ENCODE results near the gene PLCB3.

DNA sequence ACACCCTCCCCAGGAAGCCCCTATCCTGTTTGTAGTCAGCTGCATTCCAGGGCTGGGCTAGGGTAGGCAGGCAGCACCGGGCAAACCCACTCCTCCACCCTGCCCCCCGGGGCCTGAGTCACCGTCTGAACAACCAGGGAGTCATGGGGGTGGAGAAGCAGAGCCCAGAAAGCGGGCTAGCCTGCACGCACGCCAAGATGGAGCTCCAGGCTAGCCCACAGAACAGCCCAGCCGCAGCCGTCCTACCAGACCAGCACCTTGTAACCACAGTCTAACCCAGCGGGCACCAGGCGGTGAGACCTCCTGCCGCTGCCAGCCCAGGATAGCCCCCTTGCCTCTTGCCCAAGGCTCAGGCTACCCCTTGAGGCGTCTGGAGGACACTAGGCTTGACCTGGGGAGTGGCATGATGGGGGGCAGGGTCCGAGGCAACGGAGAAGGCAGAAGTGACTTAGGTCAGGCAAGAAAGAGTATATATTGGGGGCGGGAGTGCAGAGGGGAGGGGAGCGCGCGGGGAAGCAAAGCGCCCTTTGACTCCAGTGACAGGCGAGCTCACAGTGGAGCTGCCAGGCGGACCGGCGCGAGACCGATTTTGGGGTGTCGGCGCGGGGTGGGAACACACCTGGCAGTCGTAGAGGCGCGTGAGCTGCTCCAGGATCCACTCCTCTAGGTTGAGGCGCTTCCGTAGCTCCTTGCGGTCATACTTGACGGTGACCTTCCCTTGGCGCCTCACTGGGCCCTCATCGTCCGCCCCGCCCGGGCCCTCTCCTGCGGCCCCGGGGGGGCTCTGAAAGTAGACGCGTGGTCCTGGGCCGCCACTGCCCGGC, 5.3 kb upstream of the PLCB3 start:
- TF ChIP-seq, protein P1, sequence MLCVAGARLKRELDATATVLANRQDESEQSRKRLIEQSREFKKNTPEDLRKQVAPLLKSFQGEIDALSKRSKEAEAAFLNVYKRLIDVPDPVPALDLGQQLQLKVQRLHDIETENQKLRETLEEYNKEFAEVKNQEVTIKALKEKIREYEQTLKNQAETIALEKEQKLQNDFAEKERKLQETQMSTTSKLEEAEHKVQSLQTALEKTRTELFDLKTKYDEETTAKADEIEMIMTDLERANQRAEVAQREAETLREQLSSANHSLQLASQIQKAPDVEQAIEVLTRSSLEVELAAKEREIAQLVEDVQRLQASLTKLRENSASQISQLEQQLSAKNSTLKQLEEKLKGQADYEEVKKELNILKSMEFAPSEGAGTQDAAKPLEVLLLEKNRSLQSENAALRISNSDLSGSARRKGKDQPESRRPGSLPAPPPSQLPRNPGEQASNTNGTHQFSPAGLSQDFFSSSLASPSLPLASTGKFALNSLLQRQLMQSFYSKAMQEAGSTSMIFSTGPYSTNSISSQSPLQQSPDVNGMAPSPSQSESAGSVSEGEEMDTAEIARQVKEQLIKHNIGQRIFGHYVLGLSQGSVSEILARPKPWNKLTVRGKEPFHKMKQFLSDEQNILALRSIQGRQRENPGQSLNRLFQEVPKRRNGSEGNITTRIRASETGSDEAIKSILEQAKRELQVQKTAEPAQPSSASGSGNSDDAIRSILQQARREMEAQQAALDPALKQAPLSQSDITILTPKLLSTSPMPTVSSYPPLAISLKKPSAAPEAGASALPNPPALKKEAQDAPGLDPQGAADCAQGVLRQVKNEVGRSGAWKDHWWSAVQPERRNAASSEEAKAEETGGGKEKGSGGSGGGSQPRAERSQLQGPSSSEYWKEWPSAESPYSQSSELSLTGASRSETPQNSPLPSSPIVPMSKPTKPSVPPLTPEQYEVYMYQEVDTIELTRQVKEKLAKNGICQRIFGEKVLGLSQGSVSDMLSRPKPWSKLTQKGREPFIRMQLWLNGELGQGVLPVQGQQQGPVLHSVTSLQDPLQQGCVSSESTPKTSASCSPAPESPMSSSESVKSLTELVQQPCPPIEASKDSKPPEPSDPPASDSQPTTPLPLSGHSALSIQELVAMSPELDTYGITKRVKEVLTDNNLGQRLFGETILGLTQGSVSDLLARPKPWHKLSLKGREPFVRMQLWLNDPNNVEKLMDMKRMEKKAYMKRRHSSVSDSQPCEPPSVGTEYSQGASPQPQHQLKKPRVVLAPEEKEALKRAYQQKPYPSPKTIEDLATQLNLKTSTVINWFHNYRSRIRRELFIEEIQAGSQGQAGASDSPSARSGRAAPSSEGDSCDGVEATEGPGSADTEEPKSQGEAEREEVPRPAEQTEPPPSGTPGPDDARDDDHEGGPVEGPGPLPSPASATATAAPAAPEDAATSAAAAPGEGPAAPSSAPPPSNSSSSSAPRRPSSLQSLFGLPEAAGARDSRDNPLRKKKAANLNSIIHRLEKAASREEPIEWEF (IDR thresholded peaks at IDR 0.05; ENCODE audit: insufficient replicate concordance, low read depth, low read length): no peak
- TF ChIP-seq, protein P2, sequence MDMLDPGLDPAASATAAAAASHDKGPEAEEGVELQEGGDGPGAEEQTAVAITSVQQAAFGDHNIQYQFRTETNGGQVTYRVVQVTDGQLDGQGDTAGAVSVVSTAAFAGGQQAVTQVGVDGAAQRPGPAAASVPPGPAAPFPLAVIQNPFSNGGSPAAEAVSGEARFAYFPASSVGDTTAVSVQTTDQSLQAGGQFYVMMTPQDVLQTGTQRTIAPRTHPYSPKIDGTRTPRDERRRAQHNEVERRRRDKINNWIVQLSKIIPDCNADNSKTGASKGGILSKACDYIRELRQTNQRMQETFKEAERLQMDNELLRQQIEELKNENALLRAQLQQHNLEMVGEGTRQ (IDR thresholded peaks at IDR 0.05; ENCODE audit: borderline replicate concordance, low read depth, low read length): no peak
- TF ChIP-seq, protein P3, sequence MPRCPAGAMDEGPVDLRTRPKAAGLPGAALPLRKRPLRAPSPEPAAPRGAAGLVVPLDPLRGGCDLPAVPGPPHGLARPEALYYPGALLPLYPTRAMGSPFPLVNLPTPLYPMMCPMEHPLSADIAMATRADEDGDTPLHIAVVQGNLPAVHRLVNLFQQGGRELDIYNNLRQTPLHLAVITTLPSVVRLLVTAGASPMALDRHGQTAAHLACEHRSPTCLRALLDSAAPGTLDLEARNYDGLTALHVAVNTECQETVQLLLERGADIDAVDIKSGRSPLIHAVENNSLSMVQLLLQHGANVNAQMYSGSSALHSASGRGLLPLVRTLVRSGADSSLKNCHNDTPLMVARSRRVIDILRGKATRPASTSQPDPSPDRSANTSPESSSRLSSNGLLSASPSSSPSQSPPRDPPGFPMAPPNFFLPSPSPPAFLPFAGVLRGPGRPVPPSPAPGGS (IDR thresholded peaks at IDR 0.05; ENCODE audit: borderline replicate concordance, insufficient read depth, low read depth, low read length, poor library complexity, severe bottlenecking): no peak
- TF ChIP-seq POLR2A (IDR thresholded peaks at IDR 0.05; ENCODE audit: low read depth, low read length): peak; percentile 35
- no peak for TF ChIP-seq NFIC (IDR thresholded peaks at IDR 0.05; ENCODE audit: low read depth, low read length)
- TF ChIP-seq YY1 (IDR thresholded peaks at IDR 0.05; ENCODE audit: low read depth, low read length): no peak; the same call in 1 of the 2 replicates
- TF ChIP-seq, protein P4, sequence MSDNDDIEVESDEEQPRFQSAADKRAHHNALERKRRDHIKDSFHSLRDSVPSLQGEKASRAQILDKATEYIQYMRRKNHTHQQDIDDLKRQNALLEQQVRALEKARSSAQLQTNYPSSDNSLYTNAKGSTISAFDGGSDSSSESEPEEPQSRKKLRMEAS (IDR thresholded peaks at IDR 0.05; ENCODE audit: low read depth, low read length): no peak
- TF ChIP-seq NR2F1 (conservative IDR thresholded peaks at IDR 0.05): 0 out of 2 replicates have a peak, but pooled peaks have one; percentile 57
- TF ChIP-seq ZNF274 (IDR thresholded peaks at IDR 0.05; ENCODE audit: insufficient read depth, insufficient read length): no peak
- no peak for TF ChIP-seq RELA (IDR thresholded peaks at IDR 0.05; ENCODE audit: borderline replicate concordance, partially characterized antibody)
